T-cell (primary cell): ENCODE results near the gene PNRC1. TPM values are rescaled to one million over a fixed set of nuclear protein-coding genes. Genes with fewer than 3 reads are reported as not detected.
"Not testable (repeated sequence)": the region's sequence is repeated elsewhere in the genome, so short reads cannot be mapped to it uniquely, and the experiment has no call there.

Experiments
- ATAC-seq, 4 experiments: fragments of 200-7000 bp in 3 of 4; fragments of 150-1000 bp in 1 of 4; cut with Tn5 transposase; replicated peaks in 1 of 4; 1 replicate in 3 of 4; 2 replicates in 1 of 4; pipeline ENCODE4 v1.10.0; 2021; ENCODE audit warnings: moderate library complexity in 3 of 4, mild to moderate bottlenecking in 2 of 4, moderate number of reproducible peaks in 1 of 4
- CTCF ChIA-PET, 2 donors: fragments of 300-600 bp; sonication (Branson Sonifier 250); formaldehyde crosslinking; loops; one replicate each; lab custom pipeline; 2022; ENCODE audit warnings: antibody characterized with exemption in 2 of 2; lab: Charles Lee
- POLR2A ChIA-PET, 2 donors: fragments of 300-600 bp; sonication (Branson Sonifier 250); formaldehyde crosslinking; loops; one replicate each; lab custom pipeline; 2022; ENCODE audit warnings: antibody characterized with exemption in 2 of 2; lab: Charles Lee
- DNase-seq, 35 experiments: peaks; one replicate each; pipeline versions ENCODE4 v3.0.0 to v3.0.0-alpha.2; 2013 to 2023
- H3K27ac ChIP-seq: one replicate; pipeline ENCODE4 v1.5.1; 2013; ENCODE audit warnings: low read length
- H3K27me3 ChIP-seq, 2 experiments: replicated peaks in 1 of 2; 1 replicate in 1 of 2; 2 replicates in 1 of 2; pipeline versions ENCODE4 v1.6.1 to v1.7.0; 2013; ENCODE audit warnings: low read length in 1 of 2, mixed read lengths in 1 of 2; ENCODE audit not compliant: control insufficient read depth in 2 of 2, insufficient read depth in 2 of 2; ENCODE audit errors: extremely low read depth in 1 of 2
- H3K36me3 ChIP-seq, 2 donors: 1 replicate in 1 of 2; 2 replicates in 1 of 2; pipeline versions ENCODE4 v1.6.1 to v1.7.0; 2013; ENCODE audit warnings: low read length in 1 of 2; ENCODE audit not compliant: control insufficient read depth in 2 of 2, insufficient read depth in 1 of 2; ENCODE audit errors: extremely low read depth in 1 of 2
- H3K4me1 ChIP-seq, 2 experiments: 1 replicate in 1 of 2; 2 replicates in 1 of 2; pipeline versions ENCODE4 v1.6.1 to v1.7.0; 2013; ENCODE audit warnings: low read length in 2 of 2, mixed read lengths in 1 of 2; ENCODE audit not compliant: insufficient read depth in 2 of 2, control insufficient read depth in 1 of 2; ENCODE audit errors: extremely low read depth in 1 of 2
- H3K4me3 ChIP-seq, 2 donors: 1 replicate in 1 of 2; 2 replicates in 1 of 2; pipeline versions ENCODE4 v1.5.1 to v1.7.0; 2013; ENCODE audit warnings: mild to moderate bottlenecking in 2 of 2, low read length in 1 of 2, moderate library complexity in 1 of 2; ENCODE audit not compliant: control insufficient read depth in 1 of 2; ENCODE audit errors: extremely low read depth in 1 of 2
- H3K9me3 ChIP-seq: 2 replicates; pipeline ENCODE4 v1.7.0; 2013
- H3K27ac Mint-ChIP-seq, 2 donors: one replicate each; pipeline ENCODE4 v1.8.0; 2020 to 2021; ENCODE audit warnings: mild to moderate bottlenecking in 2 of 2, mixed read lengths in 2 of 2
- H3K27me3 Mint-ChIP-seq, 2 donors: one replicate each; pipeline ENCODE4 v1.8.0; 2021 to 2022; ENCODE audit warnings: mixed read lengths in 2 of 2
- H3K36me3 Mint-ChIP-seq: one replicate; pipeline ENCODE4 v1.8.0; 2021; ENCODE audit warnings: mixed read lengths
- H3K4me1 Mint-ChIP-seq, 3 donors: one replicate each; pipeline ENCODE4 v1.8.0; 2020 to 2022; ENCODE audit warnings: mixed read lengths in 3 of 3, mild to moderate bottlenecking in 1 of 3
- H3K4me3 Mint-ChIP-seq, 3 donors: one replicate each; pipeline ENCODE4 v1.8.0; 2020 to 2022; ENCODE audit warnings: mild to moderate bottlenecking in 3 of 3, mixed read lengths in 3 of 3, moderate library complexity in 3 of 3
- H3K9me3 Mint-ChIP-seq, 3 donors: one replicate each; pipeline ENCODE4 v1.8.0; 2020 to 2022; ENCODE audit warnings: mixed read lengths in 3 of 3
- WGBS: methylation state at CpG from one replicate; pipeline ENCODE4 v1.1.5; 2013; ENCODE audit warnings: missing lambda C conversion rate; ENCODE audit not compliant: insufficient coverage; 5-methylcytosine and 5-hydroxymethylcytosine counted together
- total RNA-seq, 35 experiments: library from RNA in 6 of 35; stranded (reverse) in 6 of 35; fragments of 120-200 nt in 1 of 35; gene quantifications; one replicate each; pipeline versions ENCODE4 v1.2.1 to v1.2.4 and lab custom pipeline; 2013 to 2026

Gene PNRC1
- total RNA-seq, 5 donors from 2014 or later (not counting 1 experiment from before 2014, with no cell fraction given) = 421 to 792 (median 481) TPM

GRCh38 chr6:89035252-89036101 is 45.1 kb upstream of the PNRC1 start:
- Histone ChIP-seq H3K36me3 (no peaks in the 10 kb centered on the region), H3K4me1 (no peaks in the 10 kb centered on the region), H3K9me3 (no peaks in the 10 kb centered on the region), H3K27me3 (no peaks in the 10 kb centered on the region), H3K4me3 (no peak overlapping the region), H3K27ac (no peak overlapping the region)
- no peaks in the 10 kb centered on the region for H3K27me3 Mint-ChIP-seq
- peaks cover 0 to 6% (median 0%) of the 10 kb centered on the region in 3 donors for H3K4me1 Mint-ChIP-seq
- H3K4me3 Mint-ChIP-seq = no peak overlapping the region
- POLR2A ChIA-PET = interaction anchor here in 1 of 2 donors (0.5 kb wide), 1 partner anchor 51 kb away, joined by 4 read pairs; no protein-coding TSS in a partner anchor
- no peak for DNase-seq
- no peak for ATAC-seq
- no peak overlapping the region for H3K27ac Mint-ChIP-seq
- peaks cover 7 to 20% (median 13%) of the 10 kb centered on the region in 3 donors for H3K9me3 Mint-ChIP-seq
- 96% methylated on average over 5 of the region's 14 CpGs for WGBS
- CTCF ChIA-PET = interaction anchor here (0.6 kb wide), 2 partner anchors 58 to 95 kb away, joined by 5 read pairs; no protein-coding TSS in a partner anchor
- H3K36me3 Mint-ChIP-seq = peaks cover 7% of the 10 kb centered on the region

DNA sequence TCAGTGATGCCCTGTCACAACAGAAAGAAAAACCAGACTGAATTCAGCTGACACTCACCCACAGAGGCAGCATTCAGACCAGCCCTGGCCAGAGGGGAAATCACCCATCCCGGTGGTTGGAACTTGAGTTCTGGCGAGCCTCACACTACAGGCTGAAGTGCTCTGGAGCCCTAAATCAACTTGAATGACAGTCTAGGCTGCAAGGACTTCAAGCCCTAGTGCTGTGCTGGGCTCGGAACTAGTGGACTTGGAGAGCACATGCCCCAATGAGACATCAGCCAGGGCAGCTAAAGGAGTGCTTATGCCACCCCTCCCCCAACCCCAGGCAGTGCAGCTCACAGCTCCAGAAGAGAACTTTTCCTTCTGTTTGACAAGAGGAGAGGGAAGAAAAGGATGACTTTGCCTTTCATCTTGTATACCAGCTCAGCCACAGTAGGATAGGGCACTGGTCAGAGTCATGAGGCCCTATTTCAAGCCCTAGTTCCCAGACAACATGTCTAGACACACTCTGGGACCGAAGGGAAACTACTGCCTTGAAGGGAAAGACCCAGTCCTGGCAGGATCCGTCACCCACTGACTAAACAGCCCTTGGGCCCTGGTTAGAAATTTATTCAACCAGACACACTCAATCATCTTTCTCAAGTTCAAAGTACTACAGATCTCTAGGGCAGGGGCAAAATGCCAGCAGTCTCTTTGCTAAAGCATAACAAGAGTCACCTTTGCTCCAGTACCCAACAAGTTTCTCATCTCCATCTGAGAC is 43.2 kb upstream of the PNRC1 start:
- no peak for DNase-seq
- POLR2A ChIA-PET = no interaction called here
- H3K27ac Mint-ChIP-seq = no peak overlapping the region
- peaks cover 7 to 20% (median 16%) of the 10 kb centered on the region in 3 donors for H3K9me3 Mint-ChIP-seq
- no peak overlapping the region for H3K4me3 ChIP-seq
- H3K4me3 Mint-ChIP-seq = no peak overlapping the region
- no peaks in the 10 kb centered on the region for H3K27me3 Mint-ChIP-seq
- H3K4me1 Mint-ChIP-seq = peaks cover 0 to 5% (median 0%) of the 10 kb centered on the region in 3 donors
- peaks cover 0 to 4% of the 10 kb centered on the region in 2 experiments for H3K27me3 ChIP-seq
- peaks cover 7% of the 10 kb centered on the region for H3K36me3 Mint-ChIP-seq
- H3K9me3 ChIP-seq = no peaks in the 10 kb centered on the region
- no peak for ATAC-seq
- 89% methylated on average over 4 of the region's 5 CpGs for WGBS
- CTCF ChIA-PET = interaction anchor here in 1 of 2 donors (0.6 kb wide), 1 partner anchor 432 kb away, joined by 3 read pairs; no protein-coding TSS in a partner anchor
- H3K36me3 ChIP-seq = no peaks in the 10 kb centered on the region
- H3K4me1 ChIP-seq = no peaks in the 10 kb centered on the region
- H3K27ac ChIP-seq = no peak overlapping the region

DNA sequence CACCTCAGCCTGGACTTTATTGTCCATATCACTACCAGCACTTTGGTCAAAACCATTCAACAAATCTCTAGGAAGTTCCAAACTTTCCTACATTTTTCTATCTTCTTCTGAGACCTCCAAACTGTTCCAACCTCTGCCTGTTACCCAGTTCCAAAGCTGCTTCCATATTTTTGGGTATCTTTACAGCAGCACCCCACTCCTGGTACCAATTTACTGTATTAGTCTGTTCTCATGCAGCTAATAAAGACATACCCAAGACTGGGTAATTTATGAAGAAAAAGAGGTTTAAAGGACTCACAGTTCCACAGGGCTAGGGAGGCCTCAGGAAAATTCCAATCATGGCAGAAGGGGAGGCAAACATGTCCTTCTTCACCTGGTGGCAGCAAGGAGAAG is 42.7 kb upstream of the PNRC1 start:
- H3K36me3 ChIP-seq, H3K9me3 ChIP-seq, H3K4me1 ChIP-seq, H3K4me1 Mint-ChIP-seq, H3K36me3 Mint-ChIP-seq, H3K27me3 ChIP-seq, H3K27ac Mint-ChIP-seq, H3K4me3 Mint-ChIP-seq, H3K27me3 Mint-ChIP-seq, POLR2A ChIA-PET, DNase-seq, ATAC-seq, H3K27ac ChIP-seq, H3K4me3 ChIP-seq: not testable (repeated sequence)
- CTCF ChIA-PET = interaction anchor here in 1 of 2 donors (1.0 kb wide), 1 partner anchor 13 kb away, joined by 4 read pairs; no protein-coding TSS in a partner anchor
- H3K9me3 Mint-ChIP-seq = peaks cover 7 to 20% (median 16%) of the 10 kb centered on the region in 3 donors

GRCh38 chr6:89042664-89043063 is 37.9 kb upstream of the PNRC1 start:
- ChIA-PET POLR2A (no interaction called here), CTCF (interaction anchor here in 1 of 2 donors (0.7 kb wide), 1 partner anchor 37 kb away, joined by 4 read pairs; no protein-coding TSS in a partner anchor)
- Mint-ChIP-seq H3K4me1 (peaks cover 5 to 7% (median 7%) of the 10 kb centered on the region in 3 donors), H3K36me3 (peaks cover 7% of the 10 kb centered on the region), H3K9me3 (peaks cover 7 to 15% (median 15%) of the 10 kb centered on the region in 3 donors), H3K27ac (no peak overlapping the region), H3K27me3 (no peaks in the 10 kb centered on the region), H3K4me3 (no peak overlapping the region)
- DNase-seq (no peak), ATAC-seq (no peak)
- 100% methylated on average over 2 of the region's 3 CpGs for WGBS
- Histone ChIP-seq H3K27me3 (peaks cover 0 to 4% of the 10 kb centered on the region in 2 experiments), H3K27ac (no peak overlapping the region), H3K4me1 (no peaks in the 10 kb centered on the region), H3K36me3 (no peaks in the 10 kb centered on the region), H3K4me3 (no peak overlapping the region), H3K9me3 (no peaks in the 10 kb centered on the region)

DNA sequence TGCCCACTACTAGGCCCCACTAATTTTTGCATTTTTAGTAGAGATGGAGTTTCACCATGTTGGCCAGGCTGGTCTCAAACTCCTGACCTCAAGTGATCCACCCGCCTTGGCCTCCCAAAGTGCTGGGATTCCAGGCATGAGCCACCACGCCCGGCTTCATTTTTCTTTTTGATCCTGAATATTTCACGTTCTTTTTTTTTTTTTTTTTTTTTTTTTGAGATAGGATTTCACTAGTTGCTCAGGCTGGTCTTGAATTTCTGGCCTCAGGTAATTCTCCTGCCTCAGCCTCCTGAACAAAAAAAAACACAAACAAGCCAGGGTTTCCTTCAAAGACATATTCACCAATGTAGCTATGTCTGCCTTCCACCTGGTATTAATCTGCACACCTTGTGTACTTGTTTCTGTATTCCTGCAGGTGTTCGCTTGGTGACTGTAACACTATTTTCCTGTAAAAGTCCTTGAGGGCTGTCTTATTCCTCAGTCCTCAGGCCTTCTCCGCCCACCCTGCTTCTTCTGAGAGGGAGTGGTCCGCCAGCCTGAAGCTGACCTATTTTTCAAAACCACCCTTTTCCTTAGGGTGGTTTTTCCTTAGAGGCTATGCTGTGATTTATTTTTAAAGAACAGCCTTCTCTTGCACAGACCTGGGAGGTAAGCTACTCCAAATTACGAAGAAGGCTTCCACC is 36.1 kb upstream of the PNRC1 start:
- peaks cover 0 to 4% of the 10 kb centered on the region in 2 experiments for H3K27me3 ChIP-seq
- Mint-ChIP-seq H3K27me3 (no peaks in the 10 kb centered on the region), H3K9me3 (peaks cover 0 to 2% (median 0%) of the 10 kb centered on the region in 3 donors), H3K27ac (no peak overlapping the region), H3K36me3 (no peaks in the 10 kb centered on the region), H3K4me3 (no peak overlapping the region), H3K4me1 (peaks cover 5 to 7% (median 7%) of the 10 kb centered on the region in 3 donors)
- no peaks in the 10 kb centered on the region for H3K9me3 ChIP-seq
- ATAC-seq (no peak), DNase-seq (no peak)
- H3K4me3 ChIP-seq = no peak overlapping the region
- ChIA-PET CTCF (interaction anchor here in 1 of 2 donors (0.6 to 1.0 kb wide), 3 partner anchors 71 to 591 kb away, joined by 3 to 4 read pairs (median 3); no protein-coding TSS in a partner anchor), POLR2A (interaction anchor here in 1 of 2 donors (0.7 kb wide), 2 partner anchors 26 to 820 kb away, joined by 3 to 8 read pairs; no protein-coding TSS in a partner anchor)
- no peaks in the 10 kb centered on the region for H3K36me3 ChIP-seq
- WGBS = 60% methylated on average over 1 of the region's 8 CpGs
- H3K27ac ChIP-seq = no peak overlapping the region
- no peaks in the 10 kb centered on the region for H3K4me1 ChIP-seq
